ENCODE results near the gene RPL7A.

Gene RPL7A

DNA sequence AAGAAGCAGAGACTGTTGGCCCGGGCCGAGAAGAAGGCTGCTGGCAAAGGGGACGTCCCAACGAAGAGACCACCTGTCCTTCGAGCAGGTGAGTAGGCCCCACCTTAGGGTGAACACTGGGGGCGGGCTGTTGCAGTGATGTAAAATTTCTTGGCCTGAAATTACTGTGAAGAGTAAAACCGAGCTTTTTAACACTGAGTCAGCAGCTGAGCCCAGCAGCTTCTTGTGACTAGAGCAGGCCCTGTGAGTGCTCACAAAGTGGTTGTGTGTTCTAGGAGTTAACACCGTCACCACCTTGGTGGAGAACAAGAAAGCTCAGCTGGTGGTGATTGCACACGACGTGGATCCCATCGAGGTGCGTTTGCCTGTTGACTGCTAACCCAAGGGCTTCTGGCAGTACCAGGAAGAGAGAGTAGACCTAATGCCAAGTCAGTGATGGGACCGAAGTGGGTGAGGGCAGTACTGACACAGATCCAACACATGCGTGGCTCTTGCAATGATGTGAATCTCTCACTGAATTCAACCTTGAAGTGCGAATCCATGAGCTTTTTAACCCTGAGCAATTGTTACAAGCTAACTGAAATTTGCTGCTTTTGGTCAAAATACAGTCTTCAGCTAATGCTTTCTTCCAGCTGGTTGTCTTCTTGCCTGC is 2.1 kb downstream of the RPL7A start:
- no peak for DNase-seq

DNA sequence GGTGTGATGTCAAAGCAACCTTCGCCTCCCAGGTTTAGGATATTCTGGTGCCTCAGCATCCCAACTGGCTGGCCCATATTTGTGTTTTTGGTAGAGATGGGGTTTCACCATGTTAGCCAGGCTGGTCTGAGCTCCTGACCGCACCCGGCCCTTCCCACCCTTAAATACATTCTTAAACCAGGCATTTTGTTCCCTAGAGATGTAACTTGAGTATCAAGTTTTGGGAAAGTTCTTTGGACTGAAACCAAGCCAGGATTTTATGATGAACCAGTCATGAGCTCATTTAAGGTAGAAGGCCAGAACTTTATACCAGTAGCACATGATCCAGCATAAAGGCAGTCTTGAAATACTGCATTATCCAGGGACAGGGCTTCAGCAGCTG is 3.5 kb downstream of the RPL7A start:
- DNase-seq = no peak

- DNase-seq = peak in 1 of 2 experiments; percentile 23
Measured at GRCh38 chr9:133351908-133352634, 4.1 kb downstream of the RPL7A start.

GRCh38 chr9:133352635-133353340 is 4.8 kb downstream of the RPL7A start:
- no peak for DNase-seq

GRCh38 chr9:133353548-133353947 is 5.5 kb downstream of the RPL7A start:
- DNase-seq = no peak

DNA sequence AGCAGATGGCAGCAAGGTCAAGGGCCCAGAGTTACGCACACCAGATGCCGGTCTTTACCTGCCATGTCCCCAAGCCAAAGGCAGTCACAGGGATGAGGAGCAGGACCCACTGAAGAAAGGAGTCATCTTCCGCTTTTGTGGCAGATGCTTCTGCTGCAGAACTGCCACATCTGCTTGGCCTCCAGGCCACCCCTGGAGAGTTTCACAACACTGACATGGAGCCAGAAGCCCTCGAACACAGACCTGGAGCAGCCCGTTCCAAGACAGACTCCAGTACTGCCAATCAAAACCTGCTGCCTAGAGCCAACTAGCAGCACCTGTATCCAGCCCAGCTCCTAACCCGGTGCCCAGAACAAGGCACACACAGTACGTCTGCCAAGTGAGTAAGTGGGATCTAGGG is 6.7 kb downstream of the RPL7A start:
- DNase-seq = no peak

GRCh38 chr9:133355881-133356357 is 7.9 kb downstream of the RPL7A start:
- DNase-seq = no peak

DNA sequence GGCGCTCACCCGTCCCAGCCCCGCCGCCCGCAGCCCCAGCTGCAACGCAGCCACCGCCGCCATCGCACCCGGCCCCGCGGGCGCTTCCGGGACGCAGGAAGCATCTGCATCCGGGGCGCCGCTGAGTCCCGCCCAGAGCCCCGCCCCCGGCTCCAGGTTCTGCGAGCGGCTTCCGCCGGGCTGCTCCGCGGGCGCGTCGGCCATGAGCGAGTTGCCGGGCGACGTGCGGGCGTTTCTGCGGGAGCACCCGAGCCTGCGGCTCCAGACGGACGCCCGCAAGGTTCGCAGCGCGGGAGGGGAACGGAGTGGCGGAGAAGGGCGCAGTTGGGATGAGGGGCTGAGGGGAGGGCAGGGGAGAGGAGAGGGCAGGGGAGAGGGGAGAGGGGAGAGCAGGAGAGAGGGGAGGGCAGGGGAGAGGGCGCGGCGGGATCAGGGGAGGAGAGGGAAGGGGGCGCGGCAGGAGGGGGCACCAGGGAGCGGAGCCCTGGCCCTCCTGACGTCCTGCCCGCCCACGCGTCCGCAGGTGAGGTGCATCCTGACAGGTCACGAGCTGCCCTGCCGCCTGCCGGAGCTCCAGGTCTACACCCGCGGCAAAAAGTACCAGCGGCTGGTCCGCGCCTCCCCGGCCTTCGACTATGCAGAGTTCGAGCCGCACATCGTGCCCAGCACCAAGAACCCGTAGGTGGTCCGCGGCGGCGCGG is 8.5 kb downstream of the RPL7A start, which contains the start of the genes SURF1 and SURF2:
Gene SURF1 (minus strand): TSS at position 97 of the 701 bp plus-strand sequence. CDS start 34 bp downstream, at position 63.
Gene SURF2 (plus strand): TSS at position 160 of the 701 bp plus-strand sequence. CDS start 43 bp downstream, at position 203.
- DNase-seq = peak; percentile 40 to 72

- DNase-seq = no peak
Measured at GRCh38 chr9:133357656-133358055, 9.6 kb downstream of the RPL7A start.

DNA sequence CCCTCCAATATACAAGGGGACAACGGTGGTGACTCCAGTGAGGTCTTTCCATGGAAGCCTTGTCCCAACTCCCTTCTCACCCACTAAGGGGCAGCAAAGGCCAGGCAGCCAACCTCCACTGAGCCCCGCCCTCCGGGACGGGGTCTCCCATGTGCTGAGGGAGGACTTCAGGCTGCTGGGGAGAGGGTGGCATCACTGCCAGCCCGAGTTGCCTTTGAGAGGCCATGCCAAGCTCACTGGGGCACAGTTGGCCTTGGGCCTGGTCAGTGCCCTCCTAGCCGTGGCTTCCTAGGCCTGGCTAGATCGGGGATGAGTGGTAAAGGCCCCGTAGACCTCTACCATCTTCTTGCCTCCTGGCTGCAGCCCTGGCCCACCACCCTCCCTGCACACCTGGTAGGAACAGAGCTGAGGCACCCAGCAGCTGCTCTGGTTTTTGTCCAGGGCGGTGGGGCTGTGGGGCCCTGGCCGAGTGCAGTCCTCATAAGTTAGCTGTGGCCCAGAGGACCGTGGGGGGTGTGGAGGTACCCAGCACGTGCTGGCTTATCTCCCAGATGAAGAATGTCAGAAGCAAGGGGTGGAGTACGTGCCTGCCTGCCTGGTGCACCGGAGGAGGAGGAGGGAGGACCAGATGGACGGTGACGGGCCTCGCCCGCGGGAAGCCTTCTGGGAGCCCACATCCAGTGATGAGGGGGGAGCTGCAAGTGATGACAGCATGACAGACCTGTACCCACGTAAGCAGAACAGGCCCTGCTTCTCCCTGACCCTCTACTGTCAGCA is 11.6 kb downstream of the RPL7A start:
- no peak for DNase-seq

- DNase-seq = no peak
Measured at GRCh38 chr9:133360400-133361393, 12.7 kb downstream of the RPL7A start.

GRCh38 chr9:133361507-133362092 is 13.6 kb downstream of the RPL7A start:
- no peak for DNase-seq

DNA sequence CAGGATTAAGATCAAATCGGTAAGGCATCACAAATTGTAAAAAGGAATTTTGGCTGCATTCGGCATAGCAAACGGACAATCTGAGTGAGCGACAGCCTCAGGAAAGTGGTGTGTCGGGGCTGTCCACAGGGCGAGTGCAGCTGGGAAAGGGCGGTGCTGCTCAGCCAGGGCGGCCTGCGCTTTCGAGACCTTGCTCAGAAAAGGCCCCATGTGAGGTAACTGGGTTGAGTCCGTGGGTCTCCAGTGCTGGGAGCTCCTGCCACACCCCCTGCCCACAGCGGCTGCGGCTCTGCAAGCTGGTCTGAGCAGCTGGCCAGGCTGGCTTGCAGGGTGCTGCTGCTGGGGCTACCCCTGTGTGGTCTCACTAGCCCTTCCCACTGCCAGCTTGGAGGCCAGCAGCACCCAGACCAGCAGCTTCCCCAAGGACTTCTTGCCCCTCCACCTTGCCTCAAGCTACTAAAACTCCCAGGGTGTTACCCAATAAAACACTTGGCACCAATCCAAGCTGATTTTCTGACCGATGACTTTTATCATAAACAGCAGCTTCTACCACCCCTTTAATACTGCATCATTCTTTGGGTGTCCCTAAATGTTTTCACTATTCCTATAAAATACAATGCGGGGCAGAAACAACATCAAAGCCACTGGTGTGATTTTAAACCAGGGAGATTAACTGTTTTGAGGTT is 14.5 kb downstream of the RPL7A start:
- no peak for DNase-seq

DNA sequence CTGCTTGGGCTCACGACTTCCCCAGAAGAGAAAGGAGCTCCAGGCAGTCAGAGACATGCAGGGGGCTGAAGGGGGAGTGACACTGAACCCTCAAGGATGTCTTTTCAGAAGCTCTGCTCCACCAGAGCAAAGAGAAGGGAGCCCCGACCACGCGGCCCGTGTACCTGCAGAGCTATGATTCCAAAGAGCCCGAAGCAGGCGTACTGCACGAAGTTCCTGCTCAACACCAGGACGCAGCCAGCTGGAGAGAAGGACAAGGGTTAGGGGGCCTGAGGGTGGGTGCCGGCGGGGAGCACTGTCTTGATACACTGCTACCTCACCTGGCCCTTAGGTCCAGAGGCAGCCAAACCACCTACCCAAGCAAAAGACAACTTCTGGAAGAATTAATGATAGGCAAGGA is 18.4 kb downstream of the RPL7A start:
- DNase-seq = no peak

DNA sequence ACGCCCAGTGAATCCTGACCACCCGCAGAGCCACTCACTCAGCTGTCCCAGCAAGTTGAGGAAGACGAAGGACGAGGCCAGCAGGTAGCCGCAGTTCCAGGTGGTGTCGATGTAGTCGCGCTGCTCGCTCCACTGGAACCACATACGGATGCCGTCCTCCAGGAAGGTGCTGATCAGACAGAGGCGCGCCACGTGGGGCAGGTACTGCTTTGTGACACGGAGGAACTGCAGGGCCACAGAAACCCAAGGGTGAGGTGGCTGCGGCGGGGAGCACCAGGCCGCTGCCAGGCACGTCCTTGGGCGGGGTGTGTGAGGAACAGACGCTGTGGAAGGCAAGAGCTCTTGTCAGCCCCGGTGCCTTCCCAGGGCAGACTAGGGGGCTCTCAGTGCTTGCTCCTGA is 19.2 kb downstream of the RPL7A start:
- DNase-seq = no peak

DNA sequence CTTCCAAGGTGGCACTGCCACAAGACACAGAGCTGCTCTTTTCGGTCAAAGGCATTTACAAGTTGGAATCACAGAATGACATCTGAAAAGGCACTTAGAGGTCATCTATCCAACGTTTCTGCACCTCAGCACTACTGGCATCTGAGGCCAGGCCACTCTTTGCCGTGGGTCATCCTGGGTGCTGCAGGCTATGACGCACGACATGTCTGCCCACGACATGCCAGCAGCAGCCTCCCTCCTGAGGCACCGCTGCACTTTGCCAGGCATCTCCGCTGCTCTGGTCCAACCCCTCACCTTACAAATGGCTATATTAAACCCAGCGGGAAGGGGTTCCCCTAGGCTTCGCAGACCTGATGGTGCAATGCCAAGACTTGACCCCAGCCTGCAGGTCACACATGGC is 19.8 kb downstream of the RPL7A start:
- no peak for DNase-seq

DNA sequence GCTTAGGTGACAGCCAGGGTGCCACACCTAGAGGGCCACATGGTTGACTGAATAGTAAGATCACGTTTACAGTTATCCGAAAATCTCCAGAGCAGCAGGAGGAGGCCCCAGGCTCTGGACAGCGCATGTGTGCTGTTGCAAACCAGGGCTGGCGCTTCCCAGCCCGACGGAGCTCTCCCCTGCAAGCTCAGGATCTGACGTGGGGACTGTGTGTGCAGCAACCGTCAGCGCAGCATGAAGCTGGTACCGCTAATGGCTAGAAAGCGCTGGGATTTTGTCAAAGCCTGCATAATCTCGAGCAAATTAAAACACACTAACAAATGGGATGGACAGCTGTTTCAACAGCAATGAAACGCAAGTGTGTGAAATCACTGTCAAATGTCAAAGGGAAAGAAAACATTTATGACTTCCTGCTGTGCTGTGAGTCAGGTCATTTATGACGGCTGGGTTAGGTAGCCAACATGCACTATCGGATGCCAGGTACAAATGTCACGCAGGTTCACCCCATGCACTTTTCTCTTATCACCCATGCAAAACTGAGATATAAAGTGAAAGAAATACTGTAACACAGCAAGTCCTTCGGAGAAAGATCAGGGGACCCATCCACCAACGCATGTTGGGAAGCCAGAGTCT is 20.3 kb downstream of the RPL7A start:
- no peak for DNase-seq

DNA sequence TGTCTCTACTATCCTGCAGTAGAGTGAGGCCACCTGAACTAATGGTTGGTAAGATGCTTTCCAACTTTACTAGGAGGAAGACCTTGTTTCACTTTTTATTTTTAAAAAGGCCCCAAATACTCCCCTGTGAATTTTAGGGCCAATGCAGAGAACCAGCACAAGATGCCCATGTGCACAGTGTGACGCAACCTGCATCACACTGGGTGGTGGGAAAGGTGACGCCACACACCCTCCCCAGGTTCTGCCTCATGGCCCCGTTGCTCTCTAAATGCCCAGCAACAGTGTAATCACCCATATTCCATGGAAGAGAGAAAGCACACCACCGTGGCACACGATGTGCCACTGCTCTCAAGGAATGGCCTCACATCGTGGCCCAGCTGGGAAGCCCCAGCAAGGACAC is 21.4 kb downstream of the RPL7A start:
- DNase-seq = no peak

GRCh38 chr9:133369933-133370332 is 21.9 kb downstream of the RPL7A start:
- no peak for DNase-seq

All from SW 1271 (cell line).